Activated T-cell treated with anti-CD3 and anti-CD28 coated beads for 48 hours (primary cell): ENCODE results near the gene CROCC.
"Not testable (repeated sequence)": the region's sequence is repeated elsewhere in the genome, so short reads cannot be mapped to it uniquely, and the experiment has no call there.

Source experiments
- DNase-seq: peaks from one replicate; pipeline ENCODE4 v3.0.0-alpha.2; 2020; ENCODE audit warnings: low read depth

CROCC gene

DNA sequence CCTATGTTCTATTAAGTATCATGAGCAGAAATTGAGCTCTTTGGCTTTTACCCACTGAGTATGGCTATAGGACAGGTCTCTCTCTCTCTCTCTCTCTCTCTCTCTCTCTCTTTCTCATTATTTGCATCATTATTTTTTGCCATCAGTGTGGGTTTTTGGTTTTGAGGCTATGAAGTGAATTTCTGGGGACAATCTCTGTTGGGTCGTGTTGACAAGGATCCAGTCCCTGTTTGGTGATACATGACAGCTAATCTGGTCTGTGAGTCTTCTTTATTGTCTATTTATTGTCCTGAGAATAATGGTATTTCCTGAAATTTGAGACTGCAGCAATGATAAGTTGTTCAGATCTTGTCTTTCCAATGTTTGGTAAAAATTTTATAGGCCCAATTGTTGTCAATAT, 24.1 kb upstream of the CROCC start:
- not testable (repeated sequence) for DNase-seq

DNA sequence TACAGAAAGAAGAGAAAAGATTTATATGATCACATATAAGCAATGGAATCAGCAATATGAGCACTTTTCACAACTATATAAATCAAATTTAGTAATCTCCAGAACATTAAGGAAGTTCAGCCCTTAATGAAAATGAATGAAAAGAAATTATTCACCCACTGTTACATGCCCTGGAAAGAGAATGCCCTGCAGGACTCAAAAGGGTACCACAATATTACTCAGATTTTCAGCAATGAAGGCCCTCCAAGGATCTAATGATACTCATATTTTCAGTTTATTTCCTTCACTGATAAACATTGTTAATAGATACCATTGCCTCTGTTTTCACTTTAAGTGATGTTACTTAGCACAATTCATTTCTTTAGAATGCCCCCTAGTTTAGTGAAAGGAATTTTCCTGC, 23.4 kb upstream of the CROCC start:
- not testable (repeated sequence) for DNase-seq

DNA sequence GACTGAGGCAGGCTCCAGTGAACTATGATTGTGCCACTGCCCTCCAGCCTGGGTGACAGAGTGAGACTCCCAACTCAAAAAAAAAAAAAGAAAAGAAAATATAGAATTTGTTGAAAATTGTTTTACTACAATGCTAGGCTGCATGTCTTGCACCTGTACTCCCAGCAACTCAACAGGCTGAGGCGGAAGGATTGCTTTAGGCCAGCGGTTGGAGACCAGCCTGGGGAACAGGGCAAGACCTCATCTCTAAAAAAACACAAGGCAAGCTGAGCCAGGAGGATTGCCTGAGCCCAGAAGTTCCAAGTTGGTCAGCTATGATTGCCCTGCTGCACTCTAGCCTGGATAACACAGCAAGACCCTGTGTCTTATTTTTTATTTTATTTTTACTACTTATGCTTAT, 22.7 kb upstream of the CROCC start:
- not testable (repeated sequence) for DNase-seq

DNA sequence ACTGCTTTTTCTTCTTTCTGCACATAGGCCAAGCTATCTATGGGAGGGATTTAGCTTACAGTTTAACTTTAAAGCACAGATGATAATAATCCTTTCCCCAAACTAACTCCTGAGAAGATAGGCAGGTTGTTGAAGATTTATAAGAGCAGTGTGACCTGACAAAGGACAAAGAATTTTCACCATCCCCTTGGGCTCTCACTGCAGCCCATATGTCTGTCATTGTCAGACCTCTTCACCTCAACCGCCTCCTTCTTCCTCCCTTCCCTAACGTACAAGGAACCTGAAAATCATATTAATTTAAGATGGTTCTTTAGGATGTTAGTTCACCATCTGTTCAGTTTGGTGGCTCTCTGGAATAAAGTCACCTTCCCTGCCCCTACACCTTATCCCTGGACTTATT, 21.0 kb upstream of the CROCC start:
- no peak for DNase-seq

DNA sequence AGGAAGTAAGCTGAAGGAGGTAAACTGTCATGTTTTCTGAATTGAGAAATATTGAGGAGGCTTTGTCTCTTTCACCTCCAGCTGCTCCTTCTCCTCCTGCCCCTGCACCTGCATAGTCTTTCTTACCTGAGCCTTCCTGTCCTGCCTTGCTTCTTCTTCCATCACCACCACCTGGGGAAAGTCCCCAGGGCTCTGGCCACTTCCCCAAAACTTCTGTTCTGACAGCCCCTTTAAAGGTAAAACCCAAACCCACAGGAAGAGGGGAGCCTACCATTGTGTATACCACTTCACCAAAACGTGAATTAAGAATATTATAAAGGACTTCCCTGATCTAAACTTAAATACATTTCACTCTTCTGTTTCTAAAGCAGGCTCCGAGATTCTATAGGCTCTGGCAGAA, 20.4 kb upstream of the CROCC start:
- not testable (repeated sequence) for DNase-seq

DNA sequence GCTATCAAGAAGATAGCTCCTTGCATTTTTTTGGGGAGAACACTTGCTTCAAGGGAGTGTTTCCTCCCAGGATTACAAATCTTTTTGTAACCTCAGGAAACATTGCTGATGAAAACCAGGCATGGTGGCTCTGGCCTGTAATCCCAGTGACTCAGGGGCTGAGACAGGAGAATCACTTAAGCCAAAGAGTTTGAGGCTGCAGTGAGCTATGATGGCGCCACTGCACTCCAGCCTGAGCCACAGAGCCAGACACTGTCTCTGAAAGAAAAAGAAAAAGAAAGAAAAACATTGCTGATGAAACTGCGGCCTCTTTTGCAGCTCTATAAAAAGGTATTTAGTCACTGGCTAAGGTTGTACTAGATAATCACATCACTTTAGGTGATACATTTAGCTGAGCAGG, 18.7 kb upstream of the CROCC start:
- no peak for DNase-seq

DNA sequence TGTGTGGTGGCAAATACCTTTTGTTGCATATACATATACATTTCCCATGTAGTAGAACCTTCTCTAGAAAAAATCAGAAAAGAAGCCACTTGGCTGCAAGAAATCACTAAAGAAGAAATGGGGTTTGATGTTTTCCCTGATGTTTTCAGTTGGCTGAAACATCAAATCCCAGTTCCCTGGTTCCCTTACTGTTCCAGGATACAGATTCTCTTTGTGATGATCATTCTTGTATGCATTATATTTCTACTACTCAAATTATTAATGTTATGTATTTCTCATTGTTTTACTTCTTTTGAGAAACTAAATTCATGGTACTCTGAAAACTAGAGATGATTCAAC, 18.3 kb upstream of the CROCC start:
- no peak for DNase-seq

DNA sequence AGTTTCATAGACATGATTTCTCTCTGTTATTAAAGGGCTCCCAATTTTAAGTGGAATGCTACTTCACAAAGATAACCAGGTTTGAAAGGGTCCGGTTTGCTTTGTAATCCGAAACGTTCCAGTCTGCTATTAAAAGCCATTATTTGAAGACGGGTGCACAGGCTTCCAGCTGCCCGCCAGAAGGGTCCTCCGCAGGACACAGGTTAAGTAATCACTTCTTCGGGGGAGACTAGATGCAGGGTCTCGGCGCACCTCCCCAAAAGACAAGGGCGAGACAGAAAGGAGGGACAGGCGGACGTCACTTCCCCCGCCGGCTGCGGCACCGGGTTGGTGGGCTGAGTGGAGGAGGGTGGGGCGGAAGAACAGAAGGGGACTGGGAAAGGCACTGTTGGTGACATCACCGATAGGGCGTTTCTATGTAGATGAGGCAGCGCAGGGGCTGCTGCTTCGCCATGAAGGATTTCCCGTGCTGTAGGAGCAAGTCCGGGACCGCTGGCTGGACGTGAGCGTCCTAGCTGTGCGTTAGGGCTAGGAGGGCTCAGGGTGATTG, 17.1 kb upstream of the CROCC start:
- DNase-seq: peak; percentile 95

DNA sequence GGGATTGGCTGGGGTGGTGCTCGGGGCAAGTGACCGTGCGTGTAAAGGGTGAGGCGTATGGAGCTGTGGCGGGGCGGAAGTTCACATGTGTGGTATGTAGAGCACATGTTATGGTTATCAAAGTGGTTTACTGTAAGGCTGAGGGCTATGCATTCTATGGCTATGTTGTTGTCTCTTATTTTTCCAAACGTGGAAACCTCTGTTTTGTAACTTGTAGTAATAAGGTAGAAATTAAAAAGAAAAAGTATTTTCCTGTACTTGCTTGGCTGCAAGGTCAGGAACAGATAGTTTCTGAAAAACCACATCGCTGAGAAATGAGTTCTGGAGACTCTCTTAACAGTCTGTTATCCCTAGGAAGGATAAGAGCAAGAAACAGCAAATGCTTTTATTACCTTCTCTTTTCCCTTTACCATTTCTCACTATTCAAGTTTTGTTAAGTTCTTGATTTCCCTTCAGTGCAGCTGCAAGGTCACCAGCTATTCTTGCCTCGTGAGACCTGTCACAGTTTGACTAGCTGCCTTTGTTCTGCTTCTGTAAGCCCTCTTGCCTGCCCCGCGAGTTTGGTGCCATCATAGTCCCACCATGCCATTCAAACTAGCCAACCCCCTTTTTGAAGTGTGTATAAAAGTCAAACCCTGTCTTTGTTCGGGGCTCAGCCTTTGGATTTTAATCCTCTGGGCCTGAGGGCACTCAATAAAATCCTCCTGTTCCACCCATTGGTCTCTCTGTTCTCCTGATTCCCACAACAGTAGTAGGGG, 16.4 kb upstream of the CROCC start:
- DNase-seq: no peak

DNA sequence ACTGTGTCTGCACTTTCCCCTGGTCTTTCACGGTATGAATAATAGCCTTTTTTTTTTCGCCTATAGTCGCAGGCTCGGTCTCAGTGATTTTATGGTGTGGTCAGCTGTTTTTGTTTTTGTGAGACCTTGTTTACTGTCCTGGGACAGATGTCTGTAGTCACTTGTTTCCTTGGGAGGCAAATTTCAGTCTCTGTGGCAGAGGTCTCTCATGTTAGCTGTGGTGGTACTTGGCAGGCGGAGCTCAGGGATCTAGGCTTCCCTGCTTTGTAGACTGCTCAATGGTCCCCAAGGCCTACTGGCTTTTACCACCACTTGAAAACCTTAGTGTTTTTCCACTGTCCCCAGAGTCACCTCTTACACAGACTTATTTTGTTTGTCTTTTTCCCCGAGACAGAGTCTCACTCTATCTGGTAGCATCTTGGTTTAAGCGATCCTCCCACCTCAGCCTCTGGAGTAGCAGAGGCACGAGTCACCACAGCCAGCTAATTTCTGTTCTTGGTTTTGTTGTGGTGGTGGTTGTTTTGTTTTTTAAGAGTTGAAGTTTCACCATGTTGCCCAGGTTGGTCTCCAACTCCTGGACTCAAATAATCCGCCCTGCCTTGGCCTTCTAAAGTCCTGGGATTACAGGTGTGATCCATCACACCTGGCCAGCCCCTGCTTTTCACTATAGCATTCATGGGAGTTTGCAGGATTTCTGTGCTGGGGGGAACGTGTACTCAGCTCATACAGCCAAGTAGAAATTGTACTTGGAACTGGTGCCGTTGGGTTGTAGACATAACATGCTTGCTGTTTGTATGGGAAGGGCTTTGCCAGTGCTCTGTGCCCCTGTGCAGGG, 15.6 kb upstream of the CROCC start:
- no peak for DNase-seq

DNA sequence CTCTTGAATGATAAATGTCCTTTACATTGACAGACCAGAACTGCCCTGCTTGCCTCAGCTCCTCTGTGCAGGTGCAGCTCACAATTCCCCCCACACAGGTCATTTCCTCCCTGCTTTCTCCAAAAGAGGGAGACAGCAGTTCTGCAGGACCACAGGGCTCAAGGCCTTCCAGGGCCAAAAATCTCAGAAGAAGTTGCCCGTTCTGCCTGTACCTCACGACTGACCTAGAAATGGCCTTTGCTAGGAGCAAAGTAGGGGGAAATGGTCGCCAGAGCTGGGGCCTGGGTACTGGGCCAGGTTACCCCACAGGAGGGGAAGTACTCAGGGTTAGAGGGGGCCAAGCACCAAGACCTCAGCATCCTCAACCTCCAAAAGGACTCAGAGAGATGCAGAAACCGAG, 14.9 kb upstream of the CROCC start:
- DNase-seq: no peak

DNA sequence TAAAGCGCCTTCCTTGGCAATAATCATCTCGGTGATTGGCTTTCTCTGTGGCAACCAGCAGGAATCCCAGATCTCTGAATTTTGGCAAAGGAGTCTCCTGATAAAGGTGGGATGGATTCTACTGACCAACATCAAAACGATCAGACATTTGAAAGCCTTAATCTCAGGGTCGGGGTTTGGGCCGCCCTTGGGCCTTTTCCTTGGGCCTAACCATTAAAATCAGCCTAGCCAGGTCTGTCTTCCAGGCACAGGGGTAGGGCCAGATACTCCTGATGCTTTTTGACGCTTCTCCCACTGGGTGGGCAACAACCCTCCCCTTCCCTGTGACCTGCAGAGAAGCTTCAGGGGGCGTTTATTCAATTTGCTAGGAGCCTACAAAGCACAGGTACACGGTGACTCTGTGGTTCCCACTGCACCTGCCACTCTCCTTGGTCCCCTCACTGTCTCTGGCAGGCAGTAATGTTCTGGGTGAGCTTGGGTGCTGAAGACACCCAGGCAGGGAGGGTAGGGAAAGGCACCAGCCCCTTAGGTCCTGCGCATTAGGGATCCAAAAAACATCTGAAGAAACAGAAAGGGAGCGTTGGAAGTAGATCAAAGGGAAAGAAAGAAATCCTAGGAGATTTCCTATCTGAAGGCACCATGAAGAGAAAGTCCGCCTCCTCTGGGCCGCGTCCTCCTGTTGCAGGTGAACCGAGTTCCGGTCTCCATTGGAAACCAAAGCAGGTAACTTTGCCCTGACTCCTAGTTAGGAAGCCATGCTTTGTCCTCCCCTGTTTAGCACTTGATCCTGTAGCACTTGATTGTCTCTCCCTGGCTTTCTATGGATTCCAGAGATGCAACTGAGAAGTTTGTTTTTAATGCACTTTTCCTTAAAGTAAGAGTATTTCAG, 13.6 kb upstream of the CROCC start:
- no peak for DNase-seq

DNA sequence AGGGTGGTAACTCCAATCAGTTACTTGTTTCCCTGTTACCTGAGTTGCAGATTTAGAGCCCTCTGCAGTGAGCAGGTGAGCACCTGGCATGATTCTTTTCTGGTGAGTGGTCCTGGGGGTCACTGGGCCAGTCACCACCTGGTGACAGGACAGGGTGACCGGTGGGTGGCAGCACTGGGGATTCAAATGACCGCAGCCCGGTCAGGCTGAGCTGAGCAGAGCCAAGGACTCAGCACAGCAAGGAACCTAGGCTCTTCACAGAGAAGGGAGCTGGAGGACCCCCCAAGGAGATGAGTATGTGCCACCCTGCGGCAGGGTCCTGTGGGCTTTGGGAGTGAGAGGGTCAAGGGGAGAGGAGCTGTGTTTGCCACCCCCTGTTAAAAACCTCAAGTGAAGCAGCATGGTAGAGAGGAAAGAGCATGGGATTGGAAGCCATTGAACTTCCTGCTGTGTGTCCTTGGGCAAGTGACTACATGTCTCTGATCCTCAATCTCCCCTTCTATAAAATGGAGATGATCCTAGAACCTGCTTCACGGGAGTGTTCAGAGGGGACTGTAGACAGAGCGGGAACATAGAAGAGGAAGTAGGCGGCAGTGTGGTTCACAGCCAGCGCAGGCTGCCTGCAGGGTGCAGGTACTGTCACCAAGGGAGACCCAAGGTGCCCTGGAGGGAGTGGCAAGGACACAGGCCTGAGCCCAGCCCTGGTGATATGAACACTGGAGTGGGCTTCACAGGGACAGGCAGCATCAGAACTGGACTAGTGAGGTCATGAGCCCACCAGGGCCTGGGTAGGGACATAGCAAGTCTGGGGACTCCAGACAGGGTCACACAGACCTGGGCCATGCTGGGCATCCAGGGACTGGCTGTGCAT, 9.6 kb upstream of the CROCC start:
- DNase-seq: not testable (repeated sequence)

DNA sequence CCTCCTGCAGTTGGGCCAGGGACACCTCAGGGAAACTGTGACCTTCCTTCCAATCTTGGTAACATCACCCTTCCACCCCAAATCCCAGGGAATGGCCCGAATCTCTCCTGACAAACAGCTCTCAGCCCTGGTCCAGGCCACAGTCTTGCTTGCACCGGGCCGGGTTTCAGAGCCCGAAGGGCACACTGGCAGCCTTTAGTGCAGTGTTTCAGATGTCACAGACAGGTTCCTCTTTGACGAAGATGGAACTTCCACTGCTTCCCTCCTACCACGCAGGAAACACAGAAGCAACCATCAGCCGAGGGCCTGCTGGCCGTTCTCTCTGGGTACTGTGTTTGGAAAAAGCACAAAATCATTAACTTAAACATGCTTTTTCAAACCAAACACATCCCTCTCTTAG, 9.0 kb upstream of the CROCC start:
- not testable (repeated sequence) for DNase-seq

DNA sequence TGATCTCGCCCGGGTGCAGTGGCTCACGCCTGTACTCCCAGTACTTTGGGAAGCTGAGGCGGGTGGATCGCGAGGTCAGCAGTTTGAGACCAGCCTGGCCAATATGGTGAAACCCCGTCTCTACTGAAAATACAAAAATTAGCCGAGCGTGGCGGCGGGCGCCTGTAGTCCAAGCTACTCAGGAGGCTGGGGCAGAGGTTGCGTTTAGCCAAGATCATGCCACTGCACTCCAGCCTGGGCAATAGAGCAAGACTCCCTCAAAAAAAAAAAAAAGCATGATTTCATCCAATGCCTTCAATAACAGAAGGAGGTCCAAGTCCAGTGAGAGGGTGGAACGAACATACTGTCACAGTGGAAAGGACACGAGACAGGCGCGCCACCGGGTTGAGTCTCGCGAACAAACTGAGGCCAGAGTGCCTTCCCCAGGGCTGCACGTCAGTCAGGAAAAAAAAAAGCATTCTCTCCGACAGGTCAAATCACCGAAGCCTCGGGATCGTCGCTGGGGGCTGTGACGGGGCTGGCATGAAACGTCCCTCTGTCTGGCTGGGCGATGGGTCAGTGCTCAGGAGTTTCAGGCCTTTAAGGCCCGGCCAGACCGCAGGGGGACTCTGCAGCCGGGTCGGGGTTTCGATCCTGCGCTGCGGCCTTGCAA, 8.4 kb upstream of the CROCC start:
- DNase-seq: no peak

DNA sequence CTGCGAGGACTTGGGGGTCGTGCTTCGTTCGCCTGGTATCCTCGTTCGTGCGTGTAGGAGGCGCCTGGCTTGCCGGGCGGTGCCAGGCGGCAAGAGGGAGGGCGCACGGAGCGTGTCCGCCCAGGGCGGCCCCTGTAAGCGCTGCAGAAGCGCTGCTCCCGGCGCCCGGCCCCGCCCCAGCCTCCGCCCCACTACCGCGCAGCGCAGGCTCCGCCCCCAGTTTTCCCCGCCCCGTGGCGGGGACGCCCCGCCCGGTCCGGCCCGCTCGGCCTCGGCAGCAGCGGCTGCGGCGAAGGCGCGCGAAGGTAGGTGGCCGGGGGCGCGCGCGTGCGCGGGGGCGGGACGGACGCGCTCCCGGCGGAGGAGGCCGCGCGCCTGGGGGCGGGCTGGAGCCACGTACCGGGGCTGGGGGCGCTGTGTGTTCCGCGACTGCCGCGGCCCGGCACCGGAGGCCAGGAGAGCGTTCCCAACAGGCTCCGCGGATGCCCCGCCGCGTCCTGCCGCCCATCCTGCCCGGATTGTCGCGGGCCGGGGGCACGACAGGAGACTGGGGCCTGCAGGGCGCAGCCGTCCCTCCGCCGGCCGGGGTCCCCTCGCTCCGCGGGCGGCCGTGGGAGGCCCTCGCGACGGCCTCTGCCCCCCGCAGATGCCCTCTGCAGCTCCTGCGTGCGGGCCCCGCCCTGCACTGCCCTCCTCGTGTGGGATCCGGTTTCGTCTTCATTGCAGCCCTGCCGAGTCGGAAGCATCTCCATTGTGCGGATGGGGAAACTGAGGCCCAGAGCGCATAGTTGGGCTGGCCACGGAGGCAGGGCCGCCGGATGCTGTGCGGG, 7.7 kb upstream of the CROCC start:
- DNase-seq: peak; percentile 99

DNA sequence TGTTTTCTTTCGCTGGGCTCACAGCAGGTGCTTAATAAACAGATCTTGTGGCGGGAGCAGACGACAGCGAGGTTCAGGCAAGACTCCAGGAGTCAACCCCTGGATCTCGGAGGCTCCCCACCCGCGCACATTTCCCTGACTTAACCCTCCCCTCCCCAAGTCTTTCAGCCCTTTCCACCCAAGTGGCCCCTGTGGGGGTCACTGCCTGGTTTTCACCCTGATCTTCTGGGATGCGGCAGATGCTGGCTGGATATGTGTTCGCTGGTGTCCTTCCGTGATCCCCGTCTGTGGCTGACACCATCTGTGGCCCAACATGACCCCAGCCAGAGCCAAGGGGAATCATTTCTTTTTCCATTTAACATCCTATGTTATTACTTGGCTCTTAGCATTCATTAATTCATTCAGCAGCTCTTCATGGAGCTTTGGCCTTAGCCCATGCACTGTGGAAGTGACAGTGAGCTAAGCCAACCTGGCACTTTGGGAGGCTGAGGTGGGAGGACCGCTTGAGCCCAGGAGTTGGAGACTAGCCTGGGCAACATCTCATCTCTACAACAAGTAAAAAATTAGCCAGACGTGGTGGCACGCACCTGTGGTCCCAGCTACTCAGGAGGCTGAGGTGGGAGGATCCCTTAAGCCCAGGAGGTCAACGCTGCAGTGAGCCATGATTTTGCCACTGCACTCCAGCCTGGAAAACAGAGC, 6.7 kb upstream of the CROCC start:
- DNase-seq: not testable (repeated sequence)

DNA sequence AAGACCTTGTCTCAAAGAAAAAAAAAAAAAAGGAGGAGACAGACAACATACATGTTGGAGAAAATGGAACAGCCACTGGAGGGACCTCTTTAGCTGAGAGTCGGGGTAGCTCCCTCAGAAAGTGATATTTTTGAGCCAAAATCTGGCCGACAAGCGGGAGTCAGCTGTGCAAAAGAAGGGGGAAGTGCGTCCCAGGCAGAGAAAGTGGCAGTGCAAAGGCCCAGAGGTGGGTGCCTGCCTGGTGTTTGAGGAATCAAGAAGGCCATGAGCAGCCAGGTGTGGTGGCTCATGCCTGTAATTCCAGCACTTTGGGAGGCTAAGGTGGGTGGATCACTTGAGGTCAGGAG, 6.1 kb upstream of the CROCC start:
- no peak for DNase-seq
